RPMI8226 (cell line): ENCODE measurements around the gene LCP2.

Experiments used
- DNase-seq: peaks from one replicate; pipeline ENCODE4 v3.0.0-alpha.2; 2015

LCP2 gene

DNA sequence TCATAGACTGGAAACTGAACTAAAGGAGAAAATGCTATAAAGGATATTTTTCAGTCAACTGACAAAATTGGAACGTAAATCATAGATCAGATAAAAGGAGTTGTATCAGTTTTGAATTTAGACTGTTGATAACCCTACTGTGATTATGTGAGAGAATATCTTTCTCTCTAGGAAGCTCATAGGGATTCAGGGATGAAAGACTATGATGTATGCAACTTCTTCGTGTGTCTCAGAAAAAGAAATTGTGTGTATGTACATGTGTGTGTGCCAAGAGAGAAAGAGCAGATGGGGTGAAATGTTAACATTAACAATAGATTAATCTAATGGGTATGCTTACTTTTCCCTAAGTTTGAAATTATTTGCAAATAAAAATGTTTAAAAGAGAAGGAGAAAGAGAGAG is 95.5 kb downstream of the LCP2 start:
- DNase-seq, result no peak

DNA sequence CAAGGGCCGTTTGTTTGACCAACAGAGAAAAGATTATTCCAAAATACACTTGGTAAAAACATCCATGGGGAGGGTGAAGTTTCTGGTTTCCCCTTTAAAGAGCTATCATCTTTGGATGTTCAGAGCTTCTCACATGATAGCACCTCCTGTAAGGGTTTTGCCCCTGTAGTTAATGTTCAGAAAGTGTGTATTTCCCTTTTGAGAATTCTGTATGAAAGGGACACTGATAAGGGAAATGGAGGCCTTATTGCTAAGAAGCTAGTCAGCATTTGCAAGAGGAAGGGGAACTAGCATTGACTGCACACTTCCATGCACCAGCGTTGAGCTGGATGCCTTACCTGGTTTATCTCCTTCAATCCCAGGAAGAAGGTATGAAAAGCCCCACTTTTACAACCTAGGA is 96.3 kb downstream of the LCP2 start:
- no peak for DNase-seq

DNA sequence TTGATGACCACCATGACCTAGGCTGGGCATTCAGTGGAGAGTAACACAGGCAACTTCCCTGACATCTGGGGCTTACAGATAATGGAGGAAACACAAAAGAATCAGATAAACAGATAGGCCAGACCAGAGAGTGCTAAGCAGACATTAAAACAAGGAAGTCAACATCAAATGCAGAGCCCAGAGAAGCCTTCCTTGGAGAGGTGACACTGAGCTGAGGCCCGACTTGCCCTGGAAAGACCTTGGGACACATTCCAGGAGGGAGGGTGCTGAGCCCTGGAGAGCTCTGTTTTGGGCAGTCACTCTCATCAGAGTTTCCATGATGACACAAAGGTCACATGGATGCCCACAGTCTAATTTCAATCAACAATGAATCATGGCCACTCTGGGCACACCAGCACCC is 96.7 kb downstream of the LCP2 start:
- no peak for DNase-seq
